Body of pancreas (tissue), 4 donors: ENCODE data around the gene SNX25. TPM values are rescaled to one million over a fixed set of nuclear protein-coding genes. Genes with fewer than 3 reads are reported as not detected.

Source experiments
- ATAC-seq: fragments of 150-250 bp; one replicate; pipeline ENCODE4 v1.9.1; 2016
- DNase-seq, 4 donors: peaks; one replicate each; pipeline ENCODE4 v3.0.0-alpha.2; 2019
- H3K27ac ChIP-seq, 4 donors: fragments of 200-600 bp; sonication (generic); 1 replicate in 3 of 4; 2 replicates in 1 of 4; pipeline versions ENCODE4 v1.5.1 to v1.6.1; 2016 to 2019; ENCODE audit warnings: mild to moderate bottlenecking in 1 of 4, mixed read lengths in 1 of 4, moderate library complexity in 1 of 4
- H3K27me3 ChIP-seq, 2 donors: fragments of 200-600 bp; sonication (generic); one replicate each; pipeline ENCODE4 v1.6.0; 2016; ENCODE audit warnings: mild to moderate bottlenecking in 1 of 2
- H3K36me3 ChIP-seq, 2 donors: fragments of 200-600 bp; sonication (generic); replicated peaks in 1 of 2; 2 replicates each; pipeline ENCODE4 v1.5.1; 2016; ENCODE audit warnings: low read depth in 2 of 2; ENCODE audit not compliant: insufficient read depth in 1 of 2
- H3K4me1 ChIP-seq: fragments of 200-600 bp; sonication (generic); one replicate; pipeline ENCODE4 v1.6.0; 2016
- H3K4me3 ChIP-seq, 2 donors: fragments of 200-600 bp; sonication (generic); 1 replicate in 1 of 2; 2 replicates in 1 of 2; pipeline ENCODE4 v1.5.1; 2016 to 2019
- H3K9me3 ChIP-seq, 3 donors: fragments of 200-600 bp; sonication (generic); 1 replicate in 2 of 3; 2 replicates in 1 of 3; pipeline ENCODE4 v1.5.1; 2016
- CTCF ChIP-seq, 7 experiments: fragments of 450-650 bp in 4 of 7; fragments of 200-600 bp in 3 of 7; sonication (generic) in 3 of 7; IDR thresholded peaks; one replicate each; pipeline ENCODE4 v1.5.1; 2016 to 2019; ENCODE audit warnings: antibody characterized with exemption in 7 of 7
- POLR2A ChIP-seq, 3 donors: fragments of 450-650 bp; IDR thresholded peaks; one replicate each; pipeline ENCODE4 v1.6.1; 2016; ENCODE audit warnings: antibody characterized with exemption in 3 of 3, mild to moderate bottlenecking in 2 of 3
- WGBS, 2 donors: methylation state at CpG; one replicate each; pipeline ENCODE4 v1.1.5; 2017; 5-methylcytosine and 5-hydroxymethylcytosine counted together
- intact Hi-C: fragments of 100-400 bp; cut with DNase I; formaldehyde crosslinking; loops from one replicate; pipeline ENCODE4 v1.15.1; 2023
- total RNA-seq, 2 donors: library from RNA; depleted of rRNA; stranded (reverse); fragments of >200 nt; gene quantifications; one replicate each; pipeline ENCODE4 v1.1.0, GENCODE V29; 2016

SNX25 gene
- total RNA-seq, 2 donors from 2014 or later: 16.6 to 25.7 TPM

GRCh38 chr4:185179488-185179887 lies 29.9 kb upstream of the SNX25 start:
- ATAC-seq: no peak

DNA sequence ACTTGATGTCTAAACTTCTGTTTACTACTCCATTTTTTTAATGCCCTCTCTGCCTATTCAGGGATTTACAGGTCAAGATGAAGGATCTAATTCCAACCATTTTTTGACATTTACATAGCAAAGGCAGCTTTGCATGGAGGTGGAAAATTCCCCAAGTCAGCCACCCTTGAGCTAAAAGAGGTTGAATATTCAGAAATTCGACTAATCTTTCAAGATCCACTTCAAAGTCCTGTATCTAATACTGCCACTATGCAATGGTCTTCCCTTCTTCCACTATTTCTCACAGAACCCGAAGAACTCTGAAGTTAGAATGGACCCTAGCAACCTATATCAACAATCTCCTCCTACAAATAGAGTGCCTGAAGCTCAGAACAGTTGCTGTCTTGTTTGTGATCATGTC lies 27.2 kb upstream of the SNX25 start:
- intact Hi-C loops: no loop called here
- H3K27ac ChIP-seq: no peak overlapping the region
- H3K4me1 ChIP-seq: no peaks in the 10 kb centered on the region
- 67 to 70% methylated on average over 2 of the region's 2 CpGs for WGBS, 2 donors
- TF ChIP-seq POLR2A (IDR thresholded peaks at IDR 0.05): no peak
- no peaks in the 10 kb centered on the region for H3K27me3 ChIP-seq
- no peak for ATAC-seq
- no peak overlapping the region for H3K4me3 ChIP-seq
- no peak for DNase-seq
- H3K9me3 ChIP-seq: no peaks in the 10 kb centered on the region
- H3K36me3 ChIP-seq: no peaks in the 10 kb centered on the region

More at GRCh38 chr4:185179488-185179887, 29.9 kb upstream of the SNX25 start:
- Histone ChIP-seq H3K36me3 (no peaks in the 10 kb centered on the region), H3K27ac (no peak overlapping the region), H3K27me3 (no peaks in the 10 kb centered on the region), H3K4me1 (no peaks in the 10 kb centered on the region), H3K4me3 (no peak overlapping the region), H3K9me3 (no peaks in the 10 kb centered on the region)
- intact Hi-C loops: no loop called here
- TF ChIP-seq POLR2A (IDR thresholded peaks at IDR 0.05) (no peak), CTCF (IDR thresholded peaks at IDR 0.05) (no peak)
- WGBS, 2 donors: 73 to 94% methylated on average over 3 of the region's 3 CpGs
- no peak for DNase-seq

DNA sequence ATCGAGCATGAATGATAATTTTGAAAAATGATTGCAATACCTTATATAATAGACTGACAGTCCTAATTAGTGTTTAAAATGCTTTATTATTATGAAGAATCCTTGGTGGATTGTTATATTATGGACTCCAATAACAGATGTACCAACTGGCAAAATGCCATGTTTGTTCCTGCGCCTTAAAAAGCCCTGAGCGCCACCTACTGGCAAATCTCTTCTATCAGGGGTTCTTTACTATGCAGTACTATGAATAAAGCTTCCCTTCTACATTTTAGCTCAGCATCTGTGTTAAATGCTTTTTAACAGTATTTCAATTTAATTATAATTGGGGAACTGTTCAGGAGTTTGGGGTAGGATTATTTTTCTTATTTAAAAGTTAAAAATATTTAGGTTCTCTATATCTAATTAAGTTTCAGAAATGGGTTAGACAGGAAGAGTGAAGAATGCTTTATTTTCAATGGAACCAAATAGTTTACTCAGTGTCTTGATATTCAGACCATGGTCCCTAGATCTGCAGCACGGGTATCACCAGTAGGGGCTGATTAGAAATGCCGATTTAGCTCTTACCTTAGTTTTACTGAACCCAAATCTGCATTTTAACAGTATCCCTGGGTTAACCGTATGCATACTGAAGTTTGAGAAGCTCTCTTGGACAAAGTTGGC lies 25.6 kb upstream of the SNX25 start:
- H3K9me3 ChIP-seq: no peaks in the 10 kb centered on the region
- no peak overlapping the region for H3K4me3 ChIP-seq
- H3K27ac ChIP-seq: no peak overlapping the region
- H3K4me1 ChIP-seq: no peaks in the 10 kb centered on the region
- no peaks in the 10 kb centered on the region for H3K36me3 ChIP-seq
- peak; percentile 89 to 93 (median 93) for DNase-seq
- WGBS, 2 donors: 36 to 37% methylated on average over 6 of the region's 6 CpGs
- TF ChIP-seq CTCF (IDR thresholded peaks at IDR 0.05) (peak; percentile 48 to 89 (median 78)), POLR2A (IDR thresholded peaks at IDR 0.05) (no peak)
- peak; percentile 70 for ATAC-seq
- no peaks in the 10 kb centered on the region for H3K27me3 ChIP-seq
- intact Hi-C loops: no loop called here

DNA sequence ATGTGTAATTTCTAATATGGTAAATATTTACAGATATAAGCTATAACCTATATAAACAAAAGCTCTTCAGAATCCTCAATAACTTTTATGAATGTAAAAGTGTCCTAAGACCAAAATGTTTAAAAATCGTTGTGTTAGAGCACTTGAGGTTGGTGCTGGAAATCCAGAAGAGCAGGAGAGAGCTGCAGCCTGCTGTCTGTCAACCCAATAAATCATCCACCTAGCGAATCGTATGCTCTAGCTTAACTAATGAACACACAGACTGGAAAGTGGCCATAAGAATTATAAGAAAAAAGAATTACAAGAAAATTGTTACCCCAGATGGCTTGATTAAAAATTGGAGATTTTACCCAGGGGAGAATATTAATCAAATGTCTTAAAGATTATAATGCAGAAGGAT lies 22.6 kb upstream of the SNX25 start:
- DNase-seq (no peak), ATAC-seq (no peak)
- 35 to 44% methylated on average over 3 of the region's 3 CpGs for WGBS, 2 donors
- no peak overlapping the region for H3K4me3 ChIP-seq
- no peak overlapping the region for H3K27ac ChIP-seq
- H3K9me3 ChIP-seq: no peaks in the 10 kb centered on the region
- peaks cover 0 to 3% of the 10 kb centered on the region in 2 donors for H3K36me3 ChIP-seq
- intact Hi-C loops: no loop called here
- TF ChIP-seq POLR2A (IDR thresholded peaks at IDR 0.05) (no peak), CTCF (IDR thresholded peaks at IDR 0.05) (no peak)
- H3K27me3 ChIP-seq: no peaks in the 10 kb centered on the region
- no peaks in the 10 kb centered on the region for H3K4me1 ChIP-seq

GRCh38 chr4:185189606-185190305 lies 19.6 kb upstream of the SNX25 start:
- intact Hi-C loops: no loop called here
- no peak for ATAC-seq
- 58 to 62% methylated on average over 4 of the region's 4 CpGs for WGBS, 2 donors
- Histone ChIP-seq H3K36me3 (peaks cover 0 to 3% of the 10 kb centered on the region in 2 donors), H3K27ac (no peak overlapping the region), H3K4me3 (no peak overlapping the region), H3K4me1 (no peaks in the 10 kb centered on the region), H3K27me3 (no peaks in the 10 kb centered on the region), H3K9me3 (no peaks in the 10 kb centered on the region)
- TF ChIP-seq CTCF (IDR thresholded peaks at IDR 0.05): no peak
- TF ChIP-seq POLR2A (IDR thresholded peaks at IDR 0.05): no peak
- DNase-seq: no peak
